GM18502 (cell line): ENCODE data around the gene CEACAM1.
"Not testable (repeated sequence)": the region's sequence is repeated elsewhere in the genome, so short reads cannot be mapped to it uniquely, and the experiment has no call there.

Experiments
- ATAC-seq: cut with Tn5 transposase; IDR thresholded peaks from one replicate; pipeline ENCODE4 v1.9.1; 2021; ENCODE audit warnings: mild to moderate bottlenecking; ENCODE audit not compliant: unreplicated experiment, poor library complexity

The CEACAM1 gene

DNA sequence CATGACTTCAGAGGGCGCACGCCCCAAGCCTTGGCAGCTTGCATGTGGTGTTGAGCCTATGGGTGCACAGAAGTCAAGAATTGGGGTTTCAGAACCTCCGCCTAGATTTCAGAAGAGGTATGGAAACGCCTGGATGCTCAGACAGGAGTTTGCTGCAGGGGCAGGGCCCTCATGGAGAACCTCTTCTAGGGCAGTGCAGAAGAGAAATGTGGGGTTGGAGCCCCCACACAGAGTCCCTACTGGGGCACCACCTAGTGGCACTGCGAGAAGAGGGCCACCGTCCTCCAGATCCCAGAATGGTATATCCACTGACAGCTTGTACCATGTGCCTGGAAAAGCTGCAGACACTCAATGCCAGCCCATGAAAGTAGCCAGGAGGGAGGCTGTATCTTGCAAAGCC, 22.2 kb upstream of the CEACAM1 start:
- not testable (repeated sequence) for ATAC-seq

DNA sequence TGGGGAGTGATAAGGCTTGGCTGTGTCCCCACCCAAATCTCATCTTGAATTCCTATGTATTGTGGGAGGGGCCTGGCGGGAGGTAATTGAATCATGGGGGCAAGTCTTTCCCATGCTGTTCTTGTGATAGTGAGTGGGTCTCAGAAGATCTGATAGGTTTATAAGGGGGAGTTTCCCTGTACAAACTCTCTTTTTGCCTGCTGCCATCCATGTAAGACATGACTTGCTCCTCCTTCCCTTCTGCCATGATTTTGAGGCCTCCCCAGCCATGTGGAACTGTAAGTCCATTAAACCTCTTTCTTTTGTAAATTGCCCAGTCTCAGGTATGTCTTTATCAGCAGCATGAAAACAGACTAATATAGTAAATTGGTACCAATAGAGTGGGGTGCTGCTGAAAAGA, 20.8 kb upstream of the CEACAM1 start:
- ATAC-seq = not testable (repeated sequence)

DNA sequence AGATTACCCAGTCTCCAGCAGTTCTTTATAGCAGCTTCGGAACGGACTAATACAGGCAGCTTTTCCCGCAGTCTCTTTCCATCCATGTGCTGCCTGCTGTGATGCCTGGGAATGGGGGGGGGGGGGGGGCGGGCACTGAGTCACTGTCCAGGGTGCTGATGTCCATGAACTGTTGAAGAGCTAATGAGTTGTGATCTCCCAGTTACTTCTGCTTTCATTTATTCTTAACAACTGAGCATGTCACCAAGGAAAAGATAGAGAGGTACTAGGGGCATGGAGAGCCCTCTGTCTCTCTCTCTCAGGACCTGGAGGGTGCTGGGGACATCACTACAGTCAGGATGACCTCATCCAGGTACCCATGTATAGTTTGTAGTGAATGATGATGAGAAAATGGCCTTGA, 20.3 kb upstream of the CEACAM1 start:
- ATAC-seq = no peak

DNA sequence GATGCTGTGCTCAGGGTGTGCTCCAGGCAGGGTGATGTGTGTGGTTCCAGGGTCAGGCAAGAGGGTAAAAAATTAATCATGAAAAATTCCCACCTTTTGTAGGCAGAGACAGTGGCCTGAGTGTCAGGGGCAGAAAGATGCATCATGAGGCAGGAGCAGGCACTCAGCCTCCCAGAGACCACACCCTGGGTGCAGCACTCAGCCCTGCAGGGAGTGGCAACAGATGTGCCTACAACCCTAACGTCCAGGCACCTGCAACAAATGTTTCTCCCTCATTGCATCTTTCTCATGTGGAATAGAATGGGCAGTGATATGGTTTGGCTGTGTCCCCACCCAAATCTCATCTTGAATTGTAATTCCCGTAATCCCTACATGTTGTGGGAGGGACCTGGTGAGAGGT, 19.6 kb upstream of the CEACAM1 start:
- no peak for ATAC-seq

DNA sequence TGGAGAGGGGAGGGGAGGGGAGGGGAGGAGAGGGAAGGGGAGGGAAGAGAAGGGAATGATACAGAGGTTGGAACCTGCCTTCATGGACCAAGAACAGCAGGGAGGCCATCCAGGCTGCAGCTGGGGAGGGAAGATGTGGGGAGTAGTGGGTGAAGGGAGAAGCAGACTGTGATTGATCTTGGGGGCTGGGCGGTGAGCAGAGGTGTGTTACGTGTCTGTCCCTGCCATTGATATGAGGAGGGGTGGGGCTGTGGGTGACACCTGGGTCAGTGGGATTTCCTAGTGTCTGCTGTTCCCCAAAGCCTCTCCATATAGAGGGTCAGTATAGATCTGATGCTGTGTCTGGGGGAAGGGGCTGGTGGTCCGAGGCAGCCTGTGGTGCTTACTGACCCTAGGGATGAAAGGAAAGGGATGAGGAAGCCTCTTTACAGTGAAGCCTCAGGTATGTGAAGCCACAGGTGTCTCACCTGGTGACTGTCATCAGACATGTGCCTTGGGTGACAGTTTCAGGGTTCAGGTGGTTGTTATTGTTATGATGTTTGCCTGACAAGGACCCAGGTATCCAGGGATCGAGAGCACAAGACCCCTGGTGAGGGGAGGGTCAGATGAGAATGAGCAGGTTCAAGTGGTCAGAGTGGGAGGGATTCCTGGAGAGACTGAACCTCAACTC, 18.7 kb upstream of the CEACAM1 start:
- no peak for ATAC-seq

DNA sequence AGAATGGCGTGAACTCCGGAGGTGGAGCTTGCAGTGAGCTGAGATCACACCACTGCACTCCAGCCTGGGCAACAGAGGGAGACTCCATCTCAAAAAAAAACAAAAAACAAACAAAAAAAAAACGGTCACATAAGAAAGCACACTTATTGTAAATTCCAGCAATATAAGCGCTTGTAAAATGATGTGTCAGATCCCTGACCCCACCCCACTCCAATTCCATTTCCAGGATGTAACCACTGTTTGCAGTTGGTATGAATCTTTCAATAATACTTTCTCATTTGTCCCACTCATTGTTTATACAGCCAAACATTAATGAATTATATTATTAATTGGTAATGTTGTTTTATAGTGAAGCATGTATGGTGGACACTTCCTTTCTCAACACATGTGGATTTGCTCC, 15.9 kb upstream of the CEACAM1 start:
- no peak for ATAC-seq

DNA sequence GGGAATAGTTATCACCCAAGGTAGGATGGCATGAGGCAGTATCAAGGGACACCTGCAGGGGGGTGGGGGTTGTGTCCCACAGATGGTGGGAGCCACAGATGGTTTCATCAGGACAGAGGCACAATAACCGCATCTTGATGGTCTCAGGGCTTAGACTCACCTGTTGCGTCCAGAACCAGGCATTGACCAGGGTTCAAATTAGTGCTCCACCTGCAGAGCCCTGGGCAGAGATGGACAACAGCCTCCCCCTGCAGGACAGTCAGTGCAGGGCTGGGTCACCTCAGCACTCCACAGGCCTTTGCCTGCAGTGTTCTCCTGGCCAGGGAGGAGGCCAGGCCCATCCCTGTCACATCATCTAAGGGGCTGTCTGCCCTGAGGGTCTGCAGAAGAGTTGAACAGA, 14.5 kb upstream of the CEACAM1 start:
- no peak for ATAC-seq

DNA sequence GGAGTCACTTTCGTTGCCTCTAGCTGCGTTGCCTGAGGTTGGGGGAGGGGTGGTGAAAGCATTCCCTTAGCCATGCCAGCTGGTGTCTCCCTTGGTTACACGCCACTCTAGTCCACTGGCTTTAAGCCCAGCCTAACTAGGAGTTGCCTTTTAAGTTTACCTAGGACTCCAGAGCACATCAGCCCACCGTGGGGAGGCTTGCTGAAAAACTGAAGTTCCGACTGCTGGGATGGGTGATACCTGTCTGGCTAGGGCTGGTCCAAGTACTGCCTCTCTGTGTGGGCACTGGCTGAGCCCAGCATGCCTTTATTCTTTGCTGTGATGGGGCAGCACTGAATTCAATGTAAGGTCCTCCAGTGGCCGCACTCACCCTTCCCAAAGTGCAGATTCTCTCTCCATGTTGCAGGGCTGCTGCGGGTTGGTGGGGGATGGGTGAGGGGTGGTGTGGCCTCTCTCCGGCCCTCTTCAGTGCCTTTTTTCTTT, 11.8 kb upstream of the CEACAM1 start:
- ATAC-seq = no peak

DNA sequence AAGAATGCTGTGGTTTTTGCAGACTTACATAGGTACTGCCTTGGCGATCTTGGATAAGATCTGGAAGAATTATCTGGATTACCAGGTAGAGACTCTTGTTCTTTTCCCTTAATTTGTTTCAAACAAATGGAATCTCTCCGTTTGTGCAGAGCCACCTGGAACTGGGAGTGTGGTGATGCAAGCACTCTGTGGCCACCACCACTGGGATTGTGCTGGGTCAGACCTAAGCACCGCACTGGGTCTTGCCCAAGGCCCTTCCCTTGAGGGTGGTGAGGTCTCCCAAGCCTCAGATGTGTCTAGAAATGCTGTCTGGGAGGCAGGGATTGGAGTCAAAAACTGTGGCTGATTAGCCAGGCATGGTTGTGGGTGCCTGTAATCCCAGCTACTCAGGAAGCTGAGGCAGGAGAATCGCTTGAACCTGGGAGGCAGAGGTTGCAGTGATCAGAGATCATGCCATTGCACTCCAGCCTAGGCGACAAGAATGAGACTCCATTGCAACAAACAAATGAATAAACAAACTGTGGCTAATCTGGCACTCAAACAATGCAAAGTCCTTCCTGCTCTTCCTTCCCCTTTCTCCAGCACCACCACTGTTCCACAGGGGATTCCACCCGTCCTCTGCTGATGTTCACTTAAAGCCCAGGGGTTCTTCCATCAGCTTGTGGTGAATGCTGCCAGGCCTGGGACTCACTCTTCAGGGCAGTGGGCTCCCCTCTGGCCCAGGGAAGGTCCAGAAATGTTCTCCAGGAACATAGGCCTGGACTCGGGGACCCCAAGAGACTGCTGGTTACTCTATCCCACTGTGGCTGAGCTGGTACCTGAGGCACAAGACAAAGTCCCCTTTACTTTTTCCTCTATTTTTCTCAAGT, 10.8 kb upstream of the CEACAM1 start:
- no peak for ATAC-seq

DNA sequence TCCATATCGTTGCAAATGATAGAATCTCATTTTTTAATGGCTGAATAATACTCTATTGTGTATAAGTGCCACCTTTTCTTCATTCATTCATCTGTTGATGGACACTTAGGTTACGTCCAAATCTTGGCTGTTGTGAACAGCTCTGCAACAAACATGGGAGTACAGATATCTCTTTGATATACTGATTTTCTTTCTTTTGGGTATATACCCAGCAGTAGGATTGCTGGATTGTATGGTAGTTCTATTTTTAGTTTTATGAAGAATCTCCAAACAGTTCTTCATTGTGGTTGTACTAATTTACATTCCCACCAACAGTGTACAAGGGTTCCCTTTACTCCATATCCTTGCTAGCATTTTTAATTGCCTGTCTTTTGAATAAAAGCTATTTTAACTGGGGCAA, 7.0 kb upstream of the CEACAM1 start:
- ATAC-seq = not testable (repeated sequence)

DNA sequence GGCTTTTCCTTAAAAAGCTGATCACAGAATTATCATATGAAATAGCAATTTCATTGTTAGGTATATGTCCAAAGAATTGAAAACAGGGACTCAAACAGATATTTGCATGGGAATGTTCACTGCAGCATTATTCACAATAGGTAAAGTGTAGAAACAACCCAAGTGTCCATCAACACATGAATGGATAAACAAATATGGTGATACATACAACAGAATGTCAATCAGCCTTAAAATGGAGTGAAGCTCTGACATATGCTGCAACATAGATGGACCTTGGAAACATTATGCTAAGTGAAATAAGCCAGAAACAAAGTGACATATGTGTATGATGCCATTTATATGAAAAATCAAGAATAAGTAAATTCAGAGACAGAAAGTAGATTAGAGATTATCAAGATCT, 6.1 kb upstream of the CEACAM1 start:
- no peak for ATAC-seq

DNA sequence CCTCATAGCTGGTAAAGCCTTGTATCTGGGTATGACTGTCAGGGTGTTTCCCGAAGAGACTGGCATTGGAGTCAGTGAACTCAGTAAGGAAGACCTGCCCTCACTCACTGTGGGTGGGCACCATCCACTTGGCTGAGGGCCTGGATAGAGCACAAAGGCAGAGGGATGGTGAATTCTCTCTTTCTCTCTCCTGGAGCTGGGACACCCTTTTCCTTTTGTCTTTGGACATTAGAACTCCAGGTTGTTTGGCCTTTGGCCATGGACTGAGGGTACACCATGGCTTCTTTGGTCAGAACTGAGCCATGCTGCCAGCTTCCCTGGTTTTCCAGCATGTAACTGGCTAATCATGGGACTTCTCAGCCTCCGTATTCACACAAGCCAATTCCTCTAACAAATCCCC, 4.6 kb upstream of the CEACAM1 start:
- no peak for ATAC-seq

DNA sequence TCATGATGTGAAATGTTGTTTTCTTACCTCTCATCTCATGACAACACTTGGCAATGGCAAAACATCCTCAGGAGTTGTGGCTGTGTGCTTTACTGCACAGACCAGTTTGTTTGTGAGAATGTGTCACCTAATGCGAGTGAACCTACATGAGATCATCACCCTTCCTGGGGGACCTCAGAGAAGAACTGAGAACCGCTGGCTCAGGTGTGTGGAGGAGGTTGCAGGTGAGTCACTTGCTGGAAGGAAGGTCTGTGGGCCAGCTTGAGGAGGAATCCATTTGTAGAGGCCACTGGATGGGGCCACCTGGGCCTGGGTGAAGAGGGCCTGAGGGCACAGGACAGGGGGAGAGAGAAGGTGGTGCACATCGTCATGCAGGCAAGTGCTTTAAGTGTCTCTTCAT, 3.0 kb upstream of the CEACAM1 start:
- ATAC-seq = no peak

DNA sequence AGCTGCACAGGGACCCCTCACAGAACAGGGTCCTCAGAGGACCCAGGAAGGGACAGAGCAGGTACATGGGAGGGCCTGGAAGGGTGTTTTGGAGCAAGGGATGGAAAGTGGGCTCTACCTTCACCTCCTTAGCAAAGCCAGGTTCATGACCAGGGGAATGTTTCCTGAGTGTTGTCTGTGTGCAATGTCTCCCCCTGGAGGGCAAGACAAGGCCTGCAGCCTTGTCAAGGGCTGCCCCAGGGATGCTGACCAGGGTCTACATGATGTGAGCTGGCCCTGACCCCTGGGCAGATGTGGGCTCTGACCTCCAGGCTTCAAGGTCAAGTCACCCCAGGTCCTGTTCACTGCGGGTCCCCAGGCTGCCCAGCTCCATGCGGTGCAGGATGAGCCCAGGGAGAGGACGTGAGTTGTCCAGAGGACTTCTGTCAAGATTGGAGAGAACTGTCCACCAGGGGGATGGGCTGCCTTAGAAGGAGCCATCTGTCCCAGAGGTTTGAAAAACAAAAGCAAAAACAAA, 1.0 kb upstream of the CEACAM1 start:
- ATAC-seq = no peak

DNA sequence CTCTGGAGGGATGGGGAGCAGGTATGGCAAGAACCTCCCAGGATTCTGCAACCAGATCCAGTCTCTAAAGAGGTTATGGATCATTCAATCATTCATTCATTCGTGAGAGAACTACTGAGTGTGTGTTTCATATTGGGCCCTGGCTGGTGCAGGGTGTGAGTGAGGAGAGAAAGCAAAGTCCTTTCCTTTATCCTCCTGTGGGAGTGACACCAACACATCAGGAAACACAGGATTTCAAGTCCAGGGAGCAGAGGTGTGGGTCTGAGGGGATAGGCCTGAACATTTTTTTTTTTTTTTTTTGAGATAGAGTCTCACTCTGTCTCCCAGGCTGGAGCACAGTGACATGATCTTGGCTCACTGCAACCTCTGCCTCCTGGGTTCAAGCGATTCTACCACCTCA, 3.3 kb downstream of the CEACAM1 start:
- no peak for ATAC-seq

DNA sequence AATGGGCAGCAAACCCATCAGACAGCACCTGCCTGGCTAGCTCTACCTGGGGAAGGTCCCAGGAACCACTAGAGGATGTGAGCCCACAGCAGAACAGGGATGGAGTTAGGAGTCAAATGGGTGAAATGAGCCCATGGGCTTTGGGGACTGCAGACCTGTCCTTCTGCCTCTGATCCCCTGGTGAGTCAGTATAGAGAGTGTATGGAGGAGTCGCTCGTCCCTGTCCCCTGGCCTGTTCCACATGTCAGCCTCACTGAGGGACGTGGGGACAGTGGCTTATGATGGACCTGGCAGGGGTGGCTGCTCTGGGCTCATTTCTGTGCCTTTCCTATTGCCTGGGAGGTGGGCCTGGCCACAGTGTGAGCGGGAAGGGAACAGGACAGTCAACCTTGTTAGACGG, 4.0 kb downstream of the CEACAM1 start:
- ATAC-seq = no peak

DNA sequence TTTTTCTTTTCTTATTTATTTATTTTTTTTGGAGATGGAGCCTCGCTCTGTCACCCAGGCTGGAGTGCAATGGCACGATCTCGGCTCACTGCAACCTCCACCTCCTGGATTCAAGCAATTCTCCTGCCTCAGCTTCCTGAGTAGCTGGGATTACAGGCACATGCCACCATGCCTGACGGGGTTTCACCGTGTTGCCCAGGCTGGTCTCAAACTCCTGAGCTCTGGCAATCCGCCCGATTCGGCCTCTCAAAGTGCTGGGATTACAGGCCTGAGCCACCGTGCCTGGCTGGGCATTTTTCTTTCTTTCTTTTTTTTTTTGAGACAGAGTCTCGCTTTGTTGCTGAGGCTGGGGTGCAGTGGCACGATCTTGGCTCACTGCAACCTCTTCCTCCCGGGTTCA, 6.0 kb downstream of the CEACAM1 start:
- ATAC-seq = not testable (repeated sequence)

DNA sequence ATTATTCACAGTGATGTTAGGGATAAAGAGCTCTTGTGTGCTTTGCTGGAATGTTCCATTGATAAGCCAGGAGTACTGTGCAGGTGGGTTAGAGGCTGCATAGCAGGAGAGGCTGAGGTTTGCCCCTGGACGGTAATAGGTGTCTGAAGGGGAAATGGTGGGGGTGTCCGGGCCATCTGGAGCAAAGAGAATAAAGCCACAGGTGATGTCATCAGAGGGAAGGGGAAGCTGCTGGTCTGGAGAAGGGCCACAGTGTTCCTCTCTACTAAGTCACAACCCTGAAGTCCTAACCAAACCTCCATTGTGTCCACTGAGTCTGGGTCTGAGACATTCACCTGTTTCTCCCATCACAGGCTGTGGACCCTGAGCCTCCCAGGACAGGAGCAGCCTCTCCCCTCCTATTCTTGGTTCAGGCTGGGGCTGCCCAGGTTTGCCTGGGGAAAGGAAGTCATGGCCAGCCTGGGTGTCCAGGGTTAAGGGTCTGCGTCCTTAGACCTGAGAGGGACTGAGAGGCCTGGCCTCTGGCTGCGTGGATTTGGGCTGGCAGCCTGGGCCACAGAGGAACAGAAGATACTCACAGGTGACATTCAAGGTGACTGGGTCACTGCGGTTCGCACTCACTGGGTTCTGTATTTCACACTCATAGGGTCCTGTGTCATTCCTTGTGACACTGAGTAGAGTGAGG, 6.8 kb downstream of the CEACAM1 start:
- no peak for ATAC-seq

DNA sequence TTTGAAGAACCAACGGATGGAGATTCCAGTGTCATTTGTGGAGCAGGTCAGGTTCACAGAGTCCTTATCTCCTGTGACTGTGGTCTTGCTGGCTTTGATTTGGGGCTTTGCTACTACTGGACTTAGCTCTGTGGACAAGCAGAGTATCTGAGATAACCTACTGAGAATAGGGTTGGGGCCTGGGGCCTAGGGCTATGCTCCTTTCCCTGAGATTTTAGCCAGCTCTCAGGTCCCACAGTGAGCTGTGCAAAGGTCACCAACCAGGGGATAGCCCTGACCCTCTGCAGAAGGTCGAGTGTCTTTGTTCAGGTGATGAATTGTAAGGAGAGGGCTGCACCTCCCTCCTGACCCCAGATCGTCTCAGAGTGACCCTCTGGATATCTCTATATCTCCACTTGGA, 9.2 kb downstream of the CEACAM1 start:
- no peak for ATAC-seq

DNA sequence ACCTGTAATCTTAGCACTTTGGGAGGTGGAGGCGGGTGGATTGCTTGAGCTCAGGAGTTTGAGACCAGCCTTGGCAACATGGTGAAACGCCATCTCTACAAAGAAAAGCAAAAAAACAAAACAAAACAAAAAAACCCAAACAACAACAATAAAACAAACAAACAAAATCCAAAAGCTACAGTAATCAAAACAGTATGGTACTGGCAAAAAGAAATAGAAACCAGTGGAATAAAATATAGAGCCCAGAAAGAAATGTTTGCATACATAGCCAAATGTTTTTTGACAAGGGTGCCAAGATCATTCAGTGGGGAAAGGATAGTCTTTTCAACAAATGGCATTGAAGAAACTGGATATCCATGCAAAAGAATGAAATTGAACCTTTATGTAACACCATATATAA, 11.5 kb downstream of the CEACAM1 start:
- no peak for ATAC-seq

DNA sequence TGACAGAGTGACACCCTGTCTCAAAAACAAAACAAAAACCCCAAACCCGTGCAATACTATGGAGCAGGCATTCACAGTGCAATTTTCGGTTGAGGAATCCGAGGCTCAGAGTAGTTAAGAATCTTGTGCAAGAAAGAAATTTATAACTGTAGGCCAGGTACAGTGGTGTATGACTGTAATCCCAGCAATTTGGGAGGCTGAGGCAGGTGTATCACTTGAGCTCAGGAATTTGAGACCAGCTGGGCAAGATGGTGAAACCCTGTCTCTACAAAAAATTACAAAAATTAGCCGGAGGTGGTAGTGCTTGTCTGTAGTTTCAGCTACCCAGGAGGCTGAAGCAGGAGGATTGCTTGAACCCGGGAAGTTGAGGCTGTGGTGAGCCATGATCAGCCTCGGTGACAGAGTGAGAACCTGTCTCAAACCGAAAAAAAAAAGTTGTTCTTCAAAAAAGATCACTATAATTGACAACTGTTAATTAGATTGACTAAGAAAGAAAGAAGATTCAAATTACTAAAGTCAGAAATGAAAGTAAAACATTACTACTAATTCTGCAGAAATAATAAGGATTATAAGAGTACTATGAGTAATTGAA, 12.9 kb downstream of the CEACAM1 start:
- ATAC-seq = no peak
